HCT116 (cell line): ENCODE measurements around the gene CDK13.

Experiments used
- EGR1 ChIP-seq: IDR thresholded peaks from 2 replicates; pipeline ENCODE4 v1.6.1; 2012; ENCODE audit warnings: low read depth
- EZH2 ChIP-seq: fragments of 200-600 bp; sonication (generic); IDR thresholded peaks from 2 replicates; pipeline ENCODE4 v1.6.1; 2017; ENCODE audit warnings: antibody characterized with exemption, mixed run types
- POLR2A ChIP-seq: IDR thresholded peaks from 2 replicates; pipeline ENCODE4 v1.7.0; 2011; ENCODE audit warnings: borderline replicate concordance; ENCODE audit not compliant: insufficient read depth, insufficient read length; ENCODE audit errors: extremely low read depth
- ZNF274 ChIP-seq: fragments of 200-500 bp; sonication (Bioruptor generic); IDR thresholded peaks from 2 replicates; pipeline ENCODE4 v1.6.1; 2014; ENCODE audit warnings: mild to moderate bottlenecking, low read depth, low read length, inconsistent platforms
- TF ChIP-seq, protein P1 (sequence below): IDR thresholded peaks from 2 replicates; pipeline ENCODE4 v1.6.1; 2012

DNA sequence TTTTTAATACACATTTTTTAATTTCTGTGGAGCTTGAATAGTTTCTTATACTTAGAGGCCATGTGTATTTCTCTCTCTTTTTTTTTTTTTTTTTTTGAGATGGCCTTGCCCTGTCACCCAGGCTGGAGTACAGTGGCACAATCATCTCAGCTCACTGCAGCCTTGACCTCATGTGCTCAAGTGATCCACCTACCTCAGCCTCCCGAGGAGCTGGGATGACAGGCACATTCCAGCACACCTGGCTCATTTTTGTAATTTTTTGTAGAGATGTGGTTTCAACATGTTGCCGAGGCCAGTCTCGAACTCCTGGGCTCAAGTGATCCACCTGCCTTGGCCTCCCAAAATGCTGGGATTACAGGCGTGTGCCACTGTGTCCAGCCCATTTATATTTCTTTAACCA is 64.3 kb downstream of the CDK13 start:
- TF ChIP-seq, protein P1, sequence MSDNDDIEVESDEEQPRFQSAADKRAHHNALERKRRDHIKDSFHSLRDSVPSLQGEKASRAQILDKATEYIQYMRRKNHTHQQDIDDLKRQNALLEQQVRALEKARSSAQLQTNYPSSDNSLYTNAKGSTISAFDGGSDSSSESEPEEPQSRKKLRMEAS, result no peak
- TF ChIP-seq EGR1 (no peak), ZNF274 (no peak), EZH2 (no peak), POLR2A (no peak)
